HEK293 (cell line): ENCODE results near the gene RRP9.

ENCODE experiments used
- CTCF ChIA-PET: fragments of 350-600 bp; formaldehyde crosslinking; extraction: SDS; loops from one replicate; lab custom pipeline; 2021; ENCODE audit warnings: antibody characterized with exemption; lab: Yijun Ruan, JAX
- POLR2A ChIA-PET: fragments of 300-600 bp; formaldehyde crosslinking; extraction: SDS; loops from one replicate; lab custom pipeline; 2020; ENCODE audit warnings: antibody characterized with exemption, inconsistent platforms; lab: Yijun Ruan, JAX
- H3K27ac ChIP-seq: fragments of 200-500 bp; sonication (Bioruptor generic); 2 replicates; pipeline ENCODE4 v1.5.1; 2014; ENCODE audit warnings: low read depth, low read length, control low read depth, inconsistent platforms; ENCODE audit errors: extremely low read depth
- H3K36me3 ChIP-seq, 2 experiments: fragments of 200-500 bp in 1 of 2; sonication (Bioruptor generic) in 1 of 2; 1 replicate in 1 of 2; 2 replicates in 1 of 2; pipeline ENCODE4 v1.5.1; 2014 to 2017; ENCODE audit warnings: inconsistent platforms in 2 of 2, low read length in 2 of 2; ENCODE audit not compliant: control insufficient read depth in 2 of 2, insufficient read depth in 1 of 2
- H3K4me1 ChIP-seq: fragments of 200-500 bp; sonication (Bioruptor generic); 2 replicates; pipeline ENCODE4 v1.5.1; 2014; ENCODE audit warnings: mild to moderate bottlenecking, low read length, inconsistent platforms; ENCODE audit not compliant: control insufficient read depth, insufficient read depth
- H3K4me3 ChIP-seq: 2 replicates; pipeline ENCODE4 v1.5.1; 2011; ENCODE audit warnings: low read depth, mild to moderate bottlenecking, control low read depth, low read length, moderate library complexity
- H3K9me3 ChIP-seq: fragments of 200-500 bp; sonication (Bioruptor generic); 2 replicates; pipeline ENCODE4 v1.5.1; 2014; ENCODE audit warnings: low read depth, low read length, inconsistent platforms; ENCODE audit not compliant: control insufficient read depth, insufficient read depth
- ATF2 ChIP-seq: fragments of 450-650 bp; formaldehyde crosslinking; IDR thresholded peaks from 2 replicates; pipeline ENCODE4 v1.5.1; 2016; ENCODE audit warnings: missing biosample characterization, missing genetic modification characterization, low read depth
- EGR2 ChIP-seq: fragments of 450-650 bp; formaldehyde crosslinking; IDR thresholded peaks from 2 replicates; pipeline ENCODE4 v1.5.1; 2016; ENCODE audit warnings: low read depth, missing biosample characterization, missing genetic modification characterization
- ELK4 ChIP-seq: IDR thresholded peaks from 2 replicates; pipeline ENCODE4 v1.6.1; 2011; ENCODE audit warnings: mild to moderate bottlenecking, low read depth, low read length, borderline replicate concordance
- GLIS1 ChIP-seq: fragments of 450-650 bp; formaldehyde crosslinking; IDR thresholded peaks from 2 replicates; pipeline ENCODE4 v1.5.1; 2016; ENCODE audit warnings: missing biosample characterization, missing genetic modification characterization
- KLF8 ChIP-seq: fragments of 450-650 bp; formaldehyde crosslinking; IDR thresholded peaks from 2 replicates; pipeline ENCODE4 v1.5.1; 2016; ENCODE audit warnings: missing biosample characterization, missing genetic modification characterization
- MEIS1 ChIP-seq: sonication (generic); formaldehyde crosslinking; IDR thresholded peaks from 2 replicates; pipeline ENCODE4 v1.8.1; 2022; ENCODE audit warnings: missing genetic modification reagents, mild to moderate bottlenecking, borderline replicate concordance
- PRDM10 ChIP-seq: fragments of 450-650 bp; formaldehyde crosslinking; IDR thresholded peaks from 2 replicates; pipeline ENCODE4 v1.5.1; 2016; ENCODE audit warnings: missing biosample characterization, missing genetic modification characterization
- PRDM6 ChIP-seq: fragments of 450-650 bp; formaldehyde crosslinking; IDR thresholded peaks from 2 replicates; pipeline ENCODE4 v1.5.1; 2017; ENCODE audit warnings: missing biosample characterization, missing genetic modification characterization
- SALL2 ChIP-seq: fragments of 450-650 bp; formaldehyde crosslinking; IDR thresholded peaks from 2 replicates; pipeline ENCODE4 v1.5.0; 2017; ENCODE audit warnings: missing biosample characterization, mild to moderate bottlenecking, missing genetic modification characterization, borderline replicate concordance
- SCRT1 ChIP-seq: fragments of 450-650 bp; formaldehyde crosslinking; IDR thresholded peaks from 2 replicates; pipeline ENCODE4 v1.5.1; 2016; ENCODE audit warnings: missing biosample characterization, missing genetic modification characterization, borderline replicate concordance
- SCRT2 ChIP-seq: fragments of 450-650 bp; formaldehyde crosslinking; IDR thresholded peaks from 2 replicates; pipeline ENCODE4 v1.5.1; 2016; ENCODE audit warnings: missing biosample characterization, missing genetic modification characterization
- ZBTB17 ChIP-seq: fragments of 450-650 bp; formaldehyde crosslinking; IDR thresholded peaks from 2 replicates; pipeline ENCODE4 v1.5.1; 2016; ENCODE audit warnings: missing biosample characterization, missing genetic modification characterization
- ZBTB20 ChIP-seq: fragments of 450-650 bp; formaldehyde crosslinking; IDR thresholded peaks from 2 replicates; pipeline ENCODE4 v1.5.1; 2016; ENCODE audit warnings: missing biosample characterization, missing genetic modification characterization
- ZBTB21 ChIP-seq: fragments of 450-650 bp; formaldehyde crosslinking; IDR thresholded peaks from 2 replicates; pipeline ENCODE4 v1.5.1; 2017; ENCODE audit warnings: missing biosample characterization, missing genetic modification characterization
- ZFHX2 ChIP-seq: fragments of 450-650 bp; formaldehyde crosslinking; conservative IDR thresholded peaks from 2 replicates; pipeline ENCODE4 v1.5.1; 2016; ENCODE audit warnings: missing biosample characterization, missing genetic modification characterization
- ZNF184 ChIP-seq: fragments of 450-650 bp; IDR thresholded peaks from 2 replicates; pipeline ENCODE4 v1.5.1; 2018; ENCODE audit warnings: missing biosample characterization, mild to moderate bottlenecking, missing genetic modification characterization
- ZNF391 ChIP-seq: fragments of 450-650 bp; formaldehyde crosslinking; IDR thresholded peaks from 2 replicates; pipeline ENCODE4 v1.5.1; 2016; ENCODE audit warnings: low read depth, missing biosample characterization, missing genetic modification characterization, borderline replicate concordance
- ZNF654 ChIP-seq: fragments of 450-650 bp; formaldehyde crosslinking; IDR thresholded peaks from 2 replicates; pipeline ENCODE4 v1.5.1; 2016; ENCODE audit warnings: low read depth, missing biosample characterization, missing genetic modification characterization
- ZNF76 ChIP-seq: fragments of 450-650 bp; formaldehyde crosslinking; IDR thresholded peaks from 2 replicates; pipeline ENCODE4; 2016; ENCODE audit warnings: low read depth, missing biosample characterization, missing genetic modification characterization, borderline replicate concordance
- ZNF777 ChIP-seq: fragments of 450-650 bp; formaldehyde crosslinking; IDR thresholded peaks from 2 replicates; pipeline ENCODE4 v1.5.1; 2017; ENCODE audit warnings: missing biosample characterization, missing genetic modification characterization, borderline replicate concordance
- ZSCAN30 ChIP-seq: fragments of 450-650 bp; IDR thresholded peaks from 2 replicates; pipeline ENCODE4 v1.5.1; 2018; ENCODE audit warnings: missing biosample characterization, mild to moderate bottlenecking, missing genetic modification characterization, moderate library complexity

RRP9 gene

GRCh38 chr3:51974277-51974962 lies 32.7 kb upstream of the RRP9 start:
- Histone ChIP-seq H3K27ac (no peak overlapping the region; the same call in 1 of the 2 replicates), H3K4me3 (peak overlapping the region; percentile 44), H3K36me3 (peaks cover 0 to 7% of the 10 kb centered on the region in 2 experiments; a peak in 1 of 3 replicates), H3K9me3 (no peaks in the 10 kb centered on the region), H3K4me1 (no peaks in the 10 kb centered on the region)
- ChIA-PET POLR2A (interaction anchor here (0.8 to 3.4 kb wide), 6 partner anchors 8 to 180 kb away, joined by 3 to 22 read pairs (median 7); partner anchors contain the start of genes ACY1, DUSP7, POC1A and RPL29), CTCF (interaction anchor here (0.6 to 3.2 kb wide), 14 partner anchors 9 to 585 kb away, joined by 3 to 38 read pairs (median 3); partner anchors contain the start of genes ACY1, PARP3 and RRP9)
- TF ChIP-seq SCRT2 (tag by site-specific recombination) (peak; percentile 91), ZSCAN30 (tag by site-specific recombination) (0 out of 2 replicates have a peak, but pooled peaks have one; percentile 1), ZFHX2 (tag by site-specific recombination) (peak; percentile 52), ZNF391 (no peak), SCRT1 (tag by site-specific recombination) (peak; percentile 96), ZBTB20 (no peak), EGR2 (tag by site-specific recombination) (peak; percentile 39; the same call in 1 of the 2 replicates), ZBTB17 (0 out of 2 replicates have a peak, but pooled peaks have one; percentile 24), ZNF76 (no peak)

- TF ChIP-seq ELK4 = no peak
- no peak for TF ChIP-seq ZNF777 (tag by site-specific recombination)
- no peak for TF ChIP-seq PRDM6 (tag by site-specific recombination)
- TF ChIP-seq MEIS1 = no peak
- no peak for TF ChIP-seq ZBTB21 (tag by site-specific recombination)
- no peak for TF ChIP-seq ZNF184 (tag by site-specific recombination)
- TF ChIP-seq KLF8 (tag by site-specific recombination) = no peak
- TF ChIP-seq SALL2 = no peak
- Histone ChIP-seq H3K27ac (no peak overlapping the region), H3K36me3 (peaks cover 0 to 7% of the 10 kb centered on the region in 2 experiments; a peak in 1 of 3 replicates), H3K4me1 (0 out of 2 replicates have a peak, but pooled peaks cover 2% of the 10 kb centered on the region), H3K9me3 (no peaks in the 10 kb centered on the region), H3K4me3 (no peak overlapping the region)
- POLR2A ChIA-PET = no interaction called here
- CTCF ChIA-PET = no interaction called here
These were observed 29.6 kb upstream of the RRP9 start for GRCh38 chr3:51971350-51971749.

GRCh38 chr3:51970606-51971300 lies 29.0 kb upstream of the RRP9 start:
- POLR2A ChIA-PET = interaction anchor here (0.8 to 1.6 kb wide), 2 partner anchors 12 to 16 kb away, joined by 3 to 5 read pairs; no protein-coding TSS in a partner anchor
- TF ChIP-seq ATF2 (tag by site-specific recombination) (no peak), GLIS1 (tag by site-specific recombination) (peak; percentile 66), ZNF654 (no peak), PRDM10 (tag by site-specific recombination) (0 out of 2 replicates have a peak, but pooled peaks have one; percentile 34)

More at GRCh38 chr3:51970606-51971300, 29.0 kb upstream of the RRP9 start:
- Histone ChIP-seq H3K27ac (no peak overlapping the region), H3K4me1 (0 out of 2 replicates have a peak, but pooled peaks cover 2% of the 10 kb centered on the region), H3K9me3 (no peaks in the 10 kb centered on the region), H3K4me3 (no peak overlapping the region), H3K36me3 (peaks cover 0 to 7% of the 10 kb centered on the region in 2 experiments; a peak in 1 of 3 replicates)
- CTCF ChIA-PET = interaction anchor here (0.8 to 1.2 kb wide), 2 partner anchors 28 to 29 kb away, joined by 4 read pairs; partner anchors contain the start of gene RRP9
